ENCODE results near the gene CHRDL2. TPM values are rescaled to one million over a fixed set of nuclear protein-coding genes. Genes with fewer than 3 reads are reported as not detected.

The CHRDL2 gene
- not detected in 2 replicates for total RNA-seq

DNA sequence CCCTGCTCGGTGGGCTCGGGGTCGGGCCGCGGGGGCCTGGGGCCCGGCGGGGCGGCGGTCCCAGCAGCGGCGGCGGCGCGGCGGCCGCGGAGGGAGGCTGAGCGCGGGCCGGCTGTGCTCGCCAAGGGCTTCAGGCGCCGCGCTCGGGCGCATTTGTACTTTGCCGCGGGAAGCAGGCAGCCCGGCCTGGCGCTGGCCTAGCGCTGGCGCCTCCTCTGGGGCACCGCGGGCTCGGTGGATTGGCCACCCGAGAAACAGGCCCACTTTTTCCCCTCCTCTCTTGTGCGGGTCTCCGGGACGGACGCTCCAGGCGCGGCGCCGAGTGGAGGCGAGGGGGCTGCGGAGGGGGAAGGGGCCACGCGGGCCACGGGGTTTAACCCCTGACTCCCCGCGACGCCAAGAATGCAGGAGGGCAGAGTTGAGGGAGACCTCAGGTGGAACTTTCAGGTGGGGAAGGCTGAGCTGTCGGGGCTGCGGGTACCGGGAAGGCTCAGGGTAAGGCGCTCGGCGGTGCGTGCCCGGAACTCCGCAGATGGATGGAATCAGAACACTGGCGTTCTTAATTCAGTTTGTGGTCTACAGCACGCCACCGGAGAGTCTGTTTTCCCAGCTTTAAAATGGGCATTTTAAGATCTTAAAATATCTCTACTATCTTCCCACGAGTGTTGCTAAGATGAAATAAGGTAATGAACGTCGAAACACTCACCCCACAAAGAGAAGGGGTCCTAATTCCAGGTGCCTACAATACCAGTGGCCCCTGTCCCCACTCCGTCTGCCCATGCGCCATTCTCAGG is at the start of gene CHRDL2:
Gene CHRDL2 (minus strand): TSS at position 126 of the 794 bp plus-strand sequence. CDS start 538 bp downstream, outside the sequence.

DNA sequence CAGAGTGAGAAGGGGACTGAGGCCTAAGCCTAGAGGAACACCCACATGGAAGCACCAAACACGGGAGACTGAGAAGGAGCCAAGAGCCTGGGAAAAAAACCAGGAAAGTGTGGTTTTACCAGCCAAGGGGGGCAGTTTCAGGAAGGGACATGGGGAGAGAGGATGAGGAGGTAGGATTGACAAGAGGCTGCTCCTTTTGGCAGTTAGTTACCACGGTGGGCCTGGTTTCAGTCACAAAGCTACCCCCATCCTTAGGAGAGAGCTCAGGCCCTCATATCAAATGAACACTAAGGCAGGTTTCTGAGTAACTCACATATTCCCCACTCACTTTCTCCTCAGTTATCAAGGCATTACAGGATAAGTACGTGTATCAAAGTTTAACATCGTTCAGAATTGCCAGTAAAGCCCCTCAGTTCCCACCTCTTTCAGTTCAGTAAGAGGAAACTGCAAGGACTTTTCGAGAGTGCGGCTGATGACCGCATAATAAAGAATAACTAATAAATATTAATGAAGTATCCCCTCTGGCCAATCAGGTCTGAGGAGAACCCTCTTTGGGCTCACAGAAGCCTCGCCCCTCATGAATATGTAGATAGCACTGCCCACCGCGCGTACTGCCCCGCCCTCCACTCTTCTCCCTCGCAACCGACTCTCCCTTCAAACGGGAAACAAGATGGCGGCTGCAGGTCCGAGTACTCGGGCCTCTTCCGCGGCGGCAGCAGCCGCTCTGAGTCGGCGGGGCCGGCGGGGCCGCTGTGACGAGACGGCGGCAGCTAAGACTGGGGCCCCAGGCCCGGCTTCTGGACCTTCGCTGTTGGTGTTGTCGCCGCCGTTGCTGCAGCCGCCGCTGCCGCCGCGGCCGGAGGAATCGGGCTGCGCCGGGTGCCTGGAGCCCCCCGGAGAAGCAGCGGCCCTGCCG is 17.2 kb upstream of the CHRDL2 start, which contains the start of gene RNF169:
Gene RNF169 (plus strand): TSS at position 639 of the 916 bp plus-strand sequence. CDS start 32 bp downstream, at position 671.

Other genes starting within 250 kb of the CHRDL2 start
- gene LIPT2, start 237.7 kb downstream of the CHRDL2 start, total RNA-seq, result 1.4 and 3.3 TPM in 2 replicates
- 7.4 and 10.2 TPM in 2 replicates for gene POLD3, start 138.8 kb downstream of the CHRDL2 start, total RNA-seq
- gene RNF169, start 17.4 kb upstream of the CHRDL2 start, total RNA-seq, result 16.9 and 22.9 TPM in 2 replicates
- 20.5 and 25.9 TPM in 2 replicates for gene XRRA1, start 217.7 kb upstream of the CHRDL2 start, total RNA-seq
- gene SPCS2, start 217.8 kb upstream of the CHRDL2 start, total RNA-seq, result 30.0 and 31.6 TPM in 2 replicates

Data from smooth muscle cell of the umbilical artery (primary cell).